Cardiac fibroblast (primary cell): ENCODE measurements around the gene MBD2.

Experiments
- DNase-seq, 2 donors: peaks; one replicate each; pipeline versions ENCODE4 v3.0.0 to v3.0.0-alpha.2; 2010; ENCODE audit warnings: low read depth in 2 of 2
- H3K4me3 ChIP-seq, 2 donors: replicated peaks in 1 of 2; 1 replicate in 1 of 2; 2 replicates in 1 of 2; pipeline ENCODE4 v1.5.1; 2011; ENCODE audit warnings: low read depth in 2 of 2, low read length in 2 of 2, mild to moderate bottlenecking in 2 of 2, moderate library complexity in 1 of 2
- TF ChIP-seq, protein P1 (sequence below): IDR thresholded peaks from one replicate; pipeline ENCODE4 v1.5.1; 2011; ENCODE audit warnings: low read depth, mild to moderate bottlenecking, low read length, inconsistent platforms

MBD2 gene

DNA sequence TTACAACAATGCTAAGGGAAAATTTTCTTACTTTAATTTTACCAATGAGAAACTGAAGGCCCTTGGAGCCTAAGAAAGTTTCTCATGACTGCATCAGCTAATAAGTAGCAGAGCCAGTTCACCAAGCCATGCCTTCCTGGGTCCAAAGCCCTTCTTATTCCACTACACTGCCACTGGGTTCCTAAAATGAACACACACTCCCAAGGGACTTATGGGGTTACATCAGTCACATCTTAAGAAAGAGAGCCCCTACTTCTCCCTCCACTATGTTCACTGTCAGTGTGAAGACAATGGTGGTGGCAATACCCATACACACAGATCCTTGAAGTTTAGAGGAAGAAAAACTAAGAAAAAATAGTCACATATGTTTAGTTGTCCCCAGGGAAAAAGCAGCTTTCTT lies 20.6 kb downstream of the MBD2 start:
- DNase-seq = no peak
- TF ChIP-seq, protein P1, sequence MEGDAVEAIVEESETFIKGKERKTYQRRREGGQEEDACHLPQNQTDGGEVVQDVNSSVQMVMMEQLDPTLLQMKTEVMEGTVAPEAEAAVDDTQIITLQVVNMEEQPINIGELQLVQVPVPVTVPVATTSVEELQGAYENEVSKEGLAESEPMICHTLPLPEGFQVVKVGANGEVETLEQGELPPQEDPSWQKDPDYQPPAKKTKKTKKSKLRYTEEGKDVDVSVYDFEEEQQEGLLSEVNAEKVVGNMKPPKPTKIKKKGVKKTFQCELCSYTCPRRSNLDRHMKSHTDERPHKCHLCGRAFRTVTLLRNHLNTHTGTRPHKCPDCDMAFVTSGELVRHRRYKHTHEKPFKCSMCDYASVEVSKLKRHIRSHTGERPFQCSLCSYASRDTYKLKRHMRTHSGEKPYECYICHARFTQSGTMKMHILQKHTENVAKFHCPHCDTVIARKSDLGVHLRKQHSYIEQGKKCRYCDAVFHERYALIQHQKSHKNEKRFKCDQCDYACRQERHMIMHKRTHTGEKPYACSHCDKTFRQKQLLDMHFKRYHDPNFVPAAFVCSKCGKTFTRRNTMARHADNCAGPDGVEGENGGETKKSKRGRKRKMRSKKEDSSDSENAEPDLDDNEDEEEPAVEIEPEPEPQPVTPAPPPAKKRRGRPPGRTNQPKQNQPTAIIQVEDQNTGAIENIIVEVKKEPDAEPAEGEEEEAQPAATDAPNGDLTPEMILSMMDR = no peak
- H3K4me3 ChIP-seq = no peak overlapping the region

DNA sequence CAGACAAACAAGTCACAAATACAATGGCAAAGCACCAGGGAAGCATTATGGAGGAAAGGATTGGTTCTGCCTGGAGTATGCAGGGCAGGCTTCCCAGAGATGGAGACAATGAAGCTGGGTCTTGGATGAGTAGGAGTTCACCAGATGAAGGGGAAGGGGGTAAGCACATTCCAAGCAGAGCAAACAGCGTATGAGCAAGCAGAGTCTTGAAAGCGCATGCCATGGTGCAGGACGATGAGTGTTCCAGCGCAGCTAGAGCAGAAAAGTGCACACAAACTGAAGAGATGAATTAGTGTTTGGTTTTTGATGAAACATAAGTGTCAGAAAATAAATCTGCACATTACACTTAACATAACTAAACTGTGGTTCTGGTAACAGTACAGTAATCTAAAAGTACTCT lies 21.6 kb downstream of the MBD2 start:
- TF ChIP-seq, protein P1 = no peak
- DNase-seq = no peak
- H3K4me3 ChIP-seq = no peak overlapping the region

DNA sequence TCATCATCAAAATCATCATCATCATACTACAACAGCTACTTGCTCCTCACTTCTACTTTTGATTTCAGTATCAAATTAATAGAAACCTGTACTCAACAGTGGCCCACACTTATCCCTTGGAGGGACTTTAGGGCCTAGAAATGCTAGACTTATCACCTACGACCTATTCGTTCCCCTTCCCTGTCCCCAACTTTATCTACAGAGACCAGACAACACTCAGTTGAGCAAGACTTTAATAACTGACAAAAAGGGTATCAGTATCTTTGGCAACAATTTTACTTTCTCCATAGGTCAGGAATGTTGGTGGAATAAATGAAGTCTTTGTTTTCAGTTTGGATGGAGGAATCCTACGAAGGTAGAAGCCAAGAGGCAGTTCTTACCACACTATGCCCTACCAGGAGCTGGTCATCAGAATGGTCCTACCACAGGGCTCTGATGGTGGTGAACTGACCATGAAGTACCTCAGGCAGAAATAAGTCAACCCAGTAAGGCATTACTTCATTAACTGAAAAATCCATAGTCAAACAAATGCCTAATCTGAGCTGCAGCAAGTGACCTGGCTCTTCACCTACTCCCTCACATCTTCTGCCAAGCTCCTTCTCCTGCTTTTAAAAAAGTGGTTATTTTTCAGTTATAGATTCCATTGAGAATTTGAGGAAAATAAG lies 26.6 kb downstream of the MBD2 start:
- no peak overlapping the region for H3K4me3 ChIP-seq
- no peak for DNase-seq
- TF ChIP-seq, protein P1 = no peak

DNA sequence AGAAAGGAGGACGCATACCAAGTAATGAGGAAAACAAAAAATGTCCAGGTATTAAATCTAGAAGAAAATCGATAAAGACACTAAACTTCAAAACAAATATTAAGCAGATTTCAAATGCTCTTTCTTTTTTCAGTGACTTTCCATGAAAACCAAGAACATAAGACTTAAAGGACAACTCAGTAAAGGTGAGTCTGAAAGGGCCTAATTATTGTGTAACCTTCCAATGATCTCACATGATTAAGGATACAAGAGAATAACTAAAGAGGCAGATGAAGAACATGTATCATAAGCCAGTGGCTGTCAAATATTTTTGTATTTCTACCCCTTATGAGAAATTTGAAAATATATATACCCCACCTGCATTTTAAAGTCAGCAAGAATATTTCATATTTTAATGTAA lies 30.7 kb downstream of the MBD2 start:
- DNase-seq = no peak
- H3K4me3 ChIP-seq = no peak overlapping the region
- TF ChIP-seq, protein P1 = no peak

DNA sequence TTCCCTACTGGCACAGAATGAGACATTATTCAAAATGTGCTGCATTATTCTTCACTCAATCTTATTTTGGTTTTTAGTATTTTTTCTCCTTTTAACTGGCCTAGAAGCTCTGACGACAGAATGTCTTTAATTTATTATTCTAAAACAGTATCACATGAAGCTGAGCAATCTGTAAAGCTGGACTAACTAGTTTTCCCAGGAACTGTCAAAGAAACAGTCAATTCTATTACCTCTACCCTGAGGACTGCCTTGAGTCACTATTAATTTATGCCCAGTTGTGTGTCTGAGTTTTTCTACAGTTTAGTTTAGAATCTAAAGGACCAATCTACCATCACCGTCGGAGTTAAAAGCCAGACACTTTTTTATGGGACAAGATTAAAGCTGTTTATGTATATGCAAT lies 31.6 kb downstream of the MBD2 start:
- TF ChIP-seq, protein P1 = no peak
- no peak overlapping the region for H3K4me3 ChIP-seq
- no peak for DNase-seq

DNA sequence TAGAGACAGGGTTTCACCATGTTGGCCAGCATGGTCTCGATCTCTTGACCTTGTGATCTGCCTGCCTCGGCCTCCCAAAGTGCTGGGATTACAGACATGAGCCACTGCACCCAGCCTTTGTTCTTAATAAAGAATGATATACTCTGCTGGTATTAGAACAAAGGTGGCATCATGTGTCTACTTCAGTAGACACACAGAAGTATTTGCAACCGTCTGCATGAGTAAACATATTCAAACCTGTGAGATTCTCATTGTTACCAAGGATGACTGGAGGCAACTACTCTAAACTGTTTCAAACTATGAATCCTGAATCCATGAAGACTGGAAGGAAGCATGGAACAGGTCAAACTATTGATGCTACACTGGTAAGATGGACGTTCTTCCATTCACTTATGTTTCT lies 32.1 kb downstream of the MBD2 start:
- TF ChIP-seq, protein P1 = no peak

DNA sequence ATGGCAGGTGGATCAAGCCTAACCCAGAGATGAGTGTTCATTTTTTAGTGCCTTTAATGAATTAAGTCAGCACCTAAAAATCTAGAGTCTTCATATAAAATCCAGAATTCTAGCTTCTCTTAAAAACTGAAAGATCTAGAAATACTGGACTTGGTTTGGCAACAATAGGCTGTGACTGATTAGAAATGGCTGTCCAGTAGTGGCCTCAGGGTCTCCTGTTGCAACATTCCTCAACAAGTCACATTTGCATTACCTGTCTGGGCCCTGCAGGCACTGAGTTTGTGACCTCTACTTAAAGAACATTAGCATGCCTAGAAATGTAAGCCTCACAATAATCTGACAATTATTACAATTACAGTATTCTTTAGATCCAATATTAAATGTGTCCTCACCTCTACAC lies 33.1 kb downstream of the MBD2 start:
- DNase-seq = no peak
- TF ChIP-seq, protein P1 = no peak
- H3K4me3 ChIP-seq = no peak overlapping the region

More for the DNA sequence above, 32.1 kb downstream of the MBD2 start:
- no peak for DNase-seq
- H3K4me3 ChIP-seq = no peak overlapping the region
